ENCODE measurements around the gene BAD.

The BAD gene

DNA sequence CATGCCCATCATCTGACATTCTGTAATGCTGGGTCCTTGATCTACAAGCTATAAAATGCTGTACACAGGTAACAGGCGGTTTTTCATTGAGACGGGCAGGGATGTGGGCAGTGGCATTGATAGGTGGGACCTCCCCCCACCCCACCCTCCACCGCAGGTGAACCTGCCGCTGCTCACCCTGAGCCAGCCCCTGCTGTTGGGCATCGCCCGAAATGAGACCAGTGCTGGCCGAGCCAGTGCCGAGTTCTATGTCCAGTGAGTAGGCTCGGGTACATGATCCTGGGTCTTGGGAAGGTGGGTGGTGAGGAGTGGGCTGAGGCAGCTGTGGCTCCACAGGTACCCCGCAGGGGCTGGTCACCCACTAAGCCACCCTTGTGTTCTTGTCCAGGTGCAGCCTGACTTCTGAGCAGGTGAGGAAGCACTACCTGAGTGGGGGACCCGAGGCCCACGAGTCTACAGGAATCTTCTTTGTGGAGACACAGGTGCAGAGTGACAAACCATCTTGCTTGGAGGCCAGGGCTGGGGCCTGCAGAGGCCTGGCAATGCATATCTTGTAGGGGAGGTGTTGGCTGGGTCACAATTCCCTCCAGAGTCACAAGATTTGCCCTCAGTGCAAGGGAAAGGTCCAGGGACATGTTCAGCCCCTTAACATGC is 55.2 kb downstream of the BAD start:
- no peak for DNase-seq (ENCODE audit: low spot score)

GRCh38 chr11:64227405-64227956 is 57.0 kb downstream of the BAD start:
- no peak for DNase-seq (ENCODE audit: low spot score)

- DNase-seq (ENCODE audit: low spot score) = no peak
Measured at GRCh38 chr11:64226507-64227051, 57.9 kb downstream of the BAD start.

DNA sequence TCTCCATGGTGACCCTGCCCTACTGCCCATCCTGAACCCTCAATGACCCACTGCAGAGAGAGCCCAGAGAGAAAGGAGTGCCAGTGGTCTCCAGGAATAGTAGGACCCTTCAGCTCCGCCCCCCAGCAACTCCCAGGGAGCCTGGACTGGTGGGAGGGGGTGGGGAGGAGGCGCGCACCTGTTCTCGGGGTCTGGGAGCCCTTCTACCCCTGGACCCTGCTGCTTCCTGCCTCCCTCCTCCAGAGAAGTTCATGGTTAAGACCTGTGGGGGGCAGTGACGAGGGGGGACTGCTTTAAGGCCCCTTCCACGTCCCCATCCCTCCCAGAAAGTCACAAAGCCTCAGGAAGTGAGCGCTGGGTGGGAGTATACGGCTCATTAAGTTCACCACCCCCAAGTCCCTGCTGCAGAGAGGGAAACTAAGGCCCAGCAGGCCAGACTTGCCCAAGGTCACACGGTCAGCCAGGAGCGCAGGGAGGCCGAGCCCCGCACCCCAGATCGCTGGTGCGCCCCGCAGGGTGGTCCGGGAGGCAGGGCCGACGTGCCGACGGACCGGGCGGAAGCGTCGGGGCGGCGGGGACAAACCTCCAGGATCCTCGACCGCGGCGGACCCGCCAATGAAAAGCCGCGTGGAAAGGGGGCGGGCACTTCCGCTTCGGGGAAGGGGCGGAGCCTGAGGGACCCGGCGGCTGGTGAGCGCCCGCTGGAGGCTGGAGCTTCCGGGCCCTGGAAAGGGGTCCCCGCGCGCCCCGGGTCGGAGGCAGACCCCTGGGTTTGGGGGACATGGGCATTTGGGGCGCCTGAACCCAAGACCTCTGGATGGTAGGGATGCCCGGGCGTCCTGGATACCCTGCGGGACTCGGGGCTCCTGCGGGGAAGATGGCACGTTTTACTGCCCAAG is 58.6 kb downstream of the BAD start, which contains the start of the genes NUDT22 and TRPT1:
Gene NUDT22 (plus strand): TSS at position 667 of the 899 bp plus-strand sequence. CDS start 379 bp downstream, outside the sequence.
Gene TRPT1 (minus strand): TSS at position 579 of the 899 bp plus-strand sequence. CDS start 326 bp downstream, at position 253.
- DNase-seq (ENCODE audit: low spot score) = peak; percentile 90

- no peak for DNase-seq (ENCODE audit: low spot score)
Measured at GRCh38 chr11:64224891-64225607, 59.4 kb downstream of the BAD start.

DNA sequence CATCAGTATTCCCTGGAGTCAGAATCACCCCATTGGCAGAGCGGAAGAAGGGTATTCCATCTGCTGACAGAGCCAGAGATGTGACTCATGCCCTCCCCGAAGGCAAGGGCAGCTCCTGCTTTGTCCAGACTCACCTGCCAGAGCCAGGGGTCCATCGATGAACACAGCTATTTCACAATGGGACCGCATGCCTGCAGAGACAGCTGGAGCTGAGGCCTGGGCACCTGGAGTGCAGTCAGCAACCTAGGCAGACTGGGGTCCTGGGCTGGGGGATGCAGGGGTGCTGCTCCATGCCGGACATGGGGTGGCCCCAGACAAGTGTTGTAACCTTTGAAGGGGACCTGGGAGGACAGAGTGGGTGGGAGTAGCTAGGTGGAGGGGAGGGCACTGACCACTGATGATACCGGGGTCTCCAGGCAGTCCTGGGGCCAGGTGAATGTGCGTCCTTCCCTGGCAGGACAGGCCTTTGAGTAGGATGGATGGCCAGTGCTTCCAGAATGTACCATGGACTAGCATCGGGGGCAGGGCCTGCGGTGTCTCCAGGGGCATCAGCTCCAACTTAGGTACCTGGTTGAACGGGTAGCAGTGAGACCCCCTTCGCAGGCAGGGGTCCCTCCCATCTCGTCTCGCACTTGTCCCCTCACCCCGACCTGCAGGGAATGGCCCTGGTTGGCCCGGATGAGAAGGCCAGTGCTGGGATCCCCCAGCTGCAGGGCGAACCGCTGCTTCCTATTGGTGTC is 60.1 kb downstream of the BAD start:
- DNase-seq (ENCODE audit: low spot score) = no peak

DNA sequence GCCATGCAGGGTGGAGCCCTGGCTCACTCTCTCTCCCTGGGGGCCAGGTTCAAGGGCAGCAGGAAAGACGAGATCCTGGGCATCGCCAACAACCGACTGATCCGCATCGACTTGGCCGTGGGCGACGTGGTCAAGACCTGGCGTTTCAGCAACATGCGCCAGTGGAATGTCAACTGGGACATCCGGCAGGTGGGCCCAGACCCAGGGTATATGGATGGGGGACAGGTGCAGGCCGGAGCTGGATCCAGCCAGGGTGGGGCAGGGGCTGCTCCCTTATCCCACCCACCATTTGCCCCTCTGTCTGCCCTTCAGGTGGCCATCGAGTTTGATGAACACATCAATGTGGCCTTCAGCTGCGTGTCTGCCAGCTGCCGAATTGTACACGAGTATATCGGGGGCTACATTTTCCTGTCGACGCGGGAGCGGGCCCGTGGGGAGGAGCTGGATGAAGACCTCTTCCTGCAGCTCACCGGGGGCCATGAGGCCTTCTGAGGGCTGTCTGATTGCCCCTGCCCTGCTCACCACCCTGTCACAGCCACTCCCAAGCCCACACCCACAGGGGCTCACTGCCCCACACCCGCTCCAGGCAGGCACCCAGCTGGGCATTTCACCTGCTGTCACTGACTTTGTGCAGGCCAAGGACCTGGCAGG is 61.3 kb downstream of the BAD start:
- no peak for DNase-seq (ENCODE audit: low spot score)

- no peak for DNase-seq (ENCODE audit: low spot score)
Measured at GRCh38 chr11:64222651-64223000, 61.8 kb downstream of the BAD start.

- no peak for DNase-seq (ENCODE audit: low spot score)
Measured at GRCh38 chr11:64220798-64221197, 63.7 kb downstream of the BAD start.

DNA sequence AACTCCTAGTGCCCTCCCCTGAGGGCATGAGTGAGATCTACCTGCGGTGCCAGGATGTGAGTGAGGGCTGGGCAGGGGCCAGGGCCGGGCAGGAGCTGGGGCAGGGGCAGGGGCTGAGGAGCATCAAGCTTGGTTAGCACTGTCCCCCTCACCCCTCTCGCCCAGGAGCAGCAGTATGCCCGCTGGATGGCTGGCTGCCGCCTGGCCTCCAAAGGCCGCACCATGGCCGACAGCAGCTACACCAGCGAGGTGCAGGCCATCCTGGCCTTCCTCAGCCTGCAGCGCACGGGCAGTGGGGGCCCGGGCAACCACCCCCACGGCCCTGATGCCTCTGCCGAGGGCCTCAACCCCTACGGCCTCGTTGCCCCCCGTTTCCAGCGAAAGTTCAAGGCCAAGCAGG is 64.2 kb downstream of the BAD start:
- no peak for DNase-seq (ENCODE audit: low spot score)
